Adrenal gland (tissue), 12 donors: ENCODE measurements around the gene PIEZO1. TPM values are rescaled to one million over a fixed set of nuclear protein-coding genes. Genes with fewer than 3 reads are reported as not detected.

Experiments
- DNase-seq, 7 donors: peaks; one replicate each; pipeline ENCODE4 v3.0.0-alpha.2; 2019 to 2020
- H3K27ac ChIP-seq, 5 donors: fragments of 200-600 bp; sonication (generic) in 4 of 5; 1 replicate in 3 of 5; 2 replicates in 2 of 5; pipeline versions ENCODE4 v1.5.1 to v1.8.0; 2016 to 2020; ENCODE audit warnings: mild to moderate bottlenecking in 1 of 5
- H3K27me3 ChIP-seq: fragments of 200-600 bp; 2 replicates; pipeline ENCODE4 v1.8.0; 2021
- H3K36me3 ChIP-seq, 2 donors: fragments of 200-600 bp; replicated peaks in 1 of 2; 1 replicate in 1 of 2; 2 replicates in 1 of 2; pipeline versions ENCODE4 v1.5.1 to v1.8.0; 2018 to 2022
- H3K4me1 ChIP-seq, 2 donors: fragments of 200-600 bp; replicated peaks in 1 of 2; 1 replicate in 1 of 2; 2 replicates in 1 of 2; pipeline versions ENCODE4 v1.5.1 to v1.8.0; 2018 to 2021
- H3K4me3 ChIP-seq, 4 donors: fragments of 200-600 bp; sonication (generic) in 3 of 4; one replicate each; pipeline ENCODE4 v1.5.1; 2016 to 2018
- H3K9me3 ChIP-seq, 3 donors: fragments of 200-600 bp; sonication (generic) in 1 of 3; replicated peaks in 1 of 3; 1 replicate in 2 of 3; 2 replicates in 1 of 3; pipeline versions ENCODE4 v1.5.1 to v1.8.0; 2016 to 2021
- POLR2A ChIP-seq, 2 donors: fragments of 450-650 bp; IDR thresholded peaks; one replicate each; pipeline ENCODE4 v1.6.1; 2017; ENCODE audit warnings: antibody characterized with exemption in 2 of 2, mild to moderate bottlenecking in 2 of 2, moderate library complexity in 1 of 2
- WGBS, 4 donors: extraction: QIAGEN DNeasy Blood & Tissue Kit in 2 of 4; methylation state at CpG; one replicate each; pipeline versions ENCODE4 v1.1.5 to v1.1.7; 2013 to 2017; 5-methylcytosine and 5-hydroxymethylcytosine counted together
- intact Hi-C, 2 donors: fragments of 100-400 bp; cut with DNase I; formaldehyde crosslinking; loops; one replicate each; pipeline versions ENCODE4 v1.14.1 to v1.15.0; 2022 to 2023
- polyA plus RNA-seq, 3 donors: library from polyadenylated mRNA; stranded (reverse); fragments of 200-250 nt in 2 of 3; fragments of 350-450 nt in 1 of 3; fragmentation: Illumina TruSeq in 1 of 3; extraction: RNeasy Lipid Tissue Mini Kit (QIAGEN cat#74804) in 1 of 3; gene quantifications; one replicate each; pipeline ENCODE4 v1.2.3, GENCODE V29; 2013 to 2014
- total RNA-seq, 9 donors: library from RNA; depleted of rRNA in 4 of 9; stranded (reverse); fragments of >200 nt in 4 of 9; fragments of 120-200 nt in 1 of 9; fragmentation: NEBNext Ultra II Directional in 1 of 9; extraction: Animal tissue kit (Norgen Biotek cat#: 25700) in 1 of 9; gene quantifications; one replicate each; pipeline versions ENCODE4 v1.1.0 to v1.2.4, GENCODE V29; 2013 to 2023
- TF ChIP-seq, protein P1 (sequence below), 6 experiments: fragments of 450-650 bp in 4 of 6; fragments of 200-600 bp in 2 of 6; sonication (generic) in 1 of 6; IDR thresholded peaks; 1 replicate in 5 of 6; 2 replicates in 1 of 6; pipeline versions ENCODE4 v1.5.1 to v1.8.0; 2016 to 2021; ENCODE audit warnings: antibody characterized with exemption in 6 of 6, mild to moderate bottlenecking in 2 of 6, moderate library complexity in 1 of 6
- donor health status: healthy with polysubstance abuse.
- donor health status: Bipolar disorder and iron deficiency.
- donor health status: DM: yes; HTN: yes; CAD: no.
- donor health status: DM: no; HTN: no; CAD: no.
- donor health status: DM: no; HTN: no; CAD: no.
- donor health status: DM: yes; HTN: yes; CAD: no.

PIEZO1 gene
- total and polyA plus RNA-seq, 12 donors = 7.9 to 327 (median 92.4) TPM

DNA sequence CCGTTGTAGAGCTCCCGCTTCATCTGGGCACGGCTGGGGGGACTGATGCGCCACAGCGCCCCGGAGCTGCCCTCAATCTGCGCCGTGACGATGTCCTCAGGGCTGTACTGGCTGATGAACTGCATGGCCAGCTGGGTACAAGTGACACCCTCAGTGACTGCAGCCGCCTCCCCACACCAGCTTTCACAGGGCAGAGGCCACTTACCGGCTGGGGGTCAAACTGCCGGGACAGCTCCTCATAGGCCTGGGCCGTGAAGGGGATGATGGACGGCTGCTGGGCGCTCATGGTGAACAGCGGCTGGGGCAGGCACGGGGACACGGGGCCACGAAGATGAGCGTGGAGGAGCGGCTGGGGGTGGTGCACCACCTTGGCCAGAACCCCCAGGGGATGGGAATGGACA lies 68.4 kb downstream of the PIEZO1 start:
- no peak for DNase-seq
- 94 to 99% (median 97%) methylated on average over 10 to 21 of the region's 21 CpGs for WGBS, 4 donors
- no peaks in the 10 kb centered on the region for H3K27me3 ChIP-seq
- H3K4me1 ChIP-seq = no peaks in the 10 kb centered on the region
- intact Hi-C loops = no loop called here
- no peak overlapping the region for H3K4me3 ChIP-seq
- H3K27ac ChIP-seq = no peak overlapping the region
- H3K36me3 ChIP-seq = peaks cover 0 to 78% of the 10 kb centered on the region in 2 donors
- H3K9me3 ChIP-seq = no peaks in the 10 kb centered on the region
- TF ChIP-seq, protein P1, sequence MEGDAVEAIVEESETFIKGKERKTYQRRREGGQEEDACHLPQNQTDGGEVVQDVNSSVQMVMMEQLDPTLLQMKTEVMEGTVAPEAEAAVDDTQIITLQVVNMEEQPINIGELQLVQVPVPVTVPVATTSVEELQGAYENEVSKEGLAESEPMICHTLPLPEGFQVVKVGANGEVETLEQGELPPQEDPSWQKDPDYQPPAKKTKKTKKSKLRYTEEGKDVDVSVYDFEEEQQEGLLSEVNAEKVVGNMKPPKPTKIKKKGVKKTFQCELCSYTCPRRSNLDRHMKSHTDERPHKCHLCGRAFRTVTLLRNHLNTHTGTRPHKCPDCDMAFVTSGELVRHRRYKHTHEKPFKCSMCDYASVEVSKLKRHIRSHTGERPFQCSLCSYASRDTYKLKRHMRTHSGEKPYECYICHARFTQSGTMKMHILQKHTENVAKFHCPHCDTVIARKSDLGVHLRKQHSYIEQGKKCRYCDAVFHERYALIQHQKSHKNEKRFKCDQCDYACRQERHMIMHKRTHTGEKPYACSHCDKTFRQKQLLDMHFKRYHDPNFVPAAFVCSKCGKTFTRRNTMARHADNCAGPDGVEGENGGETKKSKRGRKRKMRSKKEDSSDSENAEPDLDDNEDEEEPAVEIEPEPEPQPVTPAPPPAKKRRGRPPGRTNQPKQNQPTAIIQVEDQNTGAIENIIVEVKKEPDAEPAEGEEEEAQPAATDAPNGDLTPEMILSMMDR (IDR thresholded peaks at IDR 0.05) = no peak
- no peak for TF ChIP-seq POLR2A (IDR thresholded peaks at IDR 0.05)

DNA sequence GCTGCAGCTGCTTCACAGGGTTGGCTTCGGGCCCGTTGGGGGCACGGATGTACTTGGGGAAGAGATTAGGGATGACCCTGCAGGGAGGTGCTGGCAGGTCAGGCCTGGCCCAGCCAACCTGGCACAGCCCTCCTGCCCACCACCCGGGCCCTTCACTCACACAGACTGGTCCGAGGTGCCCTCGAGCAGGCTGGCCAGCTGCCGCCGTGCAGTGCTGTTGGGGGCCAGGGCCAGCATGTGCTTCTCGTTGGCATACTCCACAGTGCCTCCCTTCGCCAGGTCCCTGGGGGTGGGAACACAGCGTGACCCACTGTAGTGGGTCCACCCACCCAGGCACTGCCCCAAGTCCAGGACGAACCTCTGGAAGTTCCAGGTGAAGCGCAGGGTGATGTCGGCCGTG lies 68.8 kb downstream of the PIEZO1 start:
- H3K36me3 ChIP-seq = peaks cover 0 to 74% of the 10 kb centered on the region in 2 donors
- intact Hi-C loops = no loop called here
- H3K27ac ChIP-seq = no peak overlapping the region
- H3K9me3 ChIP-seq = no peaks in the 10 kb centered on the region
- TF ChIP-seq, protein P1 (IDR thresholded peaks at IDR 0.05) = no peak
- no peak for TF ChIP-seq POLR2A (IDR thresholded peaks at IDR 0.05)
- no peaks in the 10 kb centered on the region for H3K27me3 ChIP-seq
- H3K4me3 ChIP-seq = no peak overlapping the region
- no peaks in the 10 kb centered on the region for H3K4me1 ChIP-seq
- WGBS, 4 donors = 88 to 100% (median 96%) methylated on average over 3 to 15 of the region's 15 CpGs
- DNase-seq = no peak

DNA sequence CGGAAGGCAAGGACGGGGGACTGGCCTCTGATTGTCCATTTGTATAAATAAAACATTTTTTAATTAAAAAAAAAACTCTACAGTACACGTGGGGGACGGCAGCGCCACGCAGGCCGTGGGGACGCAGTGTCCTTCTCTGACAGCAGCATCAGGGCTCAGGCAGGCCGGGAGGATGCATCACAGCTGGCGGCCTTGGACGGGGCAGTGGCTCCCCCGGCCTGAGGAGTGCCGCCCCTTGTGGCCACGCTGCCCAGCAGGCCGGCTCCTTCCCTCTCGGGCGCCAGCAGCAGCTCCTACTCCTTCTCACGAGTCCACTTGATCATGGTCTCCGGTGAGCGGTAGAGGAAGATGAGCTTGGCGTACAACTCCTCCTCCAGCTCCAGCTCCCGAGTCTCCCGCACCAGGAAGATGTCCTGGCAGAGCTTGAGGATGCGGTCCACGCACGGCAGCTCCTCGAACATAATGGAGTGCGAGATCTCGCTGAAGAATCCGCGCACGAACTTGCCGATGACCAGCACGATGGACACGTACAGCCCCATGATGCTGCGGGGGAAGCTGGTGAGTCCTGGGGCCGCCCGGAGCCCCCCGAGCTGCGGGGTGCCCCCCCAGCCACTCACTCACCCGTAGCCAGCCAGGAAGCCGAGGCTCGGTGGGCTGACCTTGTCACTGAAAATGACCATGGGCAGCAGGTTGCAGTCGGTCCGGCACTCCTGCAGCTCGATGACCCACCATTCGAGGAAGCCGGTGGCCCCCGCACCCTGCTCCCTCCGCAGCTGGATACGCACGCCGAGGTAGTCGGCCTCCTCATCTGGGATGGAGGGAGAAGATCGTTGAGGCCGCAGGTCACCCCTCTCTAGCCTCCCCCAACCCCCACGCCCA lies 69.5 kb downstream of the PIEZO1 start:
- DNase-seq = no peak
- Histone ChIP-seq H3K36me3 (peaks cover 0 to 68% of the 10 kb centered on the region in 2 donors), H3K4me3 (no peak overlapping the region), H3K27ac (no peak overlapping the region), H3K9me3 (no peaks in the 10 kb centered on the region), H3K4me1 (no peaks in the 10 kb centered on the region), H3K27me3 (no peaks in the 10 kb centered on the region)
- intact Hi-C loops = no loop called here
- no peak for TF ChIP-seq POLR2A (IDR thresholded peaks at IDR 0.05)
- TF ChIP-seq, protein P1 (IDR thresholded peaks at IDR 0.05) = no peak
- 88 to 95% (median 90%) methylated on average over 17 to 57 of the region's 57 CpGs for WGBS, 4 donors

DNA sequence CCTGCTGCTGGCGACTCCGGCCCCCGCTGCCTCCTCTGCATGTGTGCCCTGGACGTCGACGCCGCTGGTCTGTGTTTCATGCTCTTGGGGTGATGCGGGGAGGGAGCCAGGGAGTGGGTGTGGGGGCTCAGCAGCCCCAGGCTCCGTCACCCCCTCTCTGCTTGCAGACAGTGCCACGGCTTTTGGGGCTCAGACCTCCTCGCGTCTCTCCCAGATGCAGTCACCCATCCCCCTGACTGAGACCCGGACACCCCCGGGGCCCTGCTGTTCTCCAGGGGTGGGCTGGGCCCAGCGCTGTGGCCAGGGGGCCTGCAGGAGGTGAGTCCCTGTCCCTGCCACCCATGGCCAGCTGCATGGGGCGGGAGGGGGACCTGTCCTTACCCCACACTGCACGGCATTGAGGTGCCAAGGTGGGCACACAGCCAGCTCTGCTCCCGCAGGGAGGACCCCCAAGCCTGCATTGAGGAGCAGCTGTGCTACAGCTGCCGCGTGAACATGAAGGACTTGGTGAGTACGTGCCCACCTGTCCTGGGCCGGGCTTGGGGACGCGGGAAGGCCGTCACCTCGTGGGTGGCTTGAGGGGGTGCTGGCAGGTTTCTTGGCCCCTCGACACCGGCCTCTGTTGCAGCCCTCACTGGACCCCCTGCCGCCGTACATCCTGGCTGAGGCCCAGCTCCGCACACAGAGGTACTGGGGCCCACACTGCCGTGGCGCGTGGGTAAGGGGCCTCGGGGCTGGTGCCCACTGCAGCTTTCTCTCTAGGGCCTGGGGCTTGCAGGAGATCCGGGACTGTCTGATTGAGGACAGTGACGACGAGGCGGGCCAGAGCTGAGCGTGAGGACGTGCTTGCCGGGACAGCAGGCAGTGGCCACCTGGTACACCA lies 70.4 kb downstream of the PIEZO1 start:
- intact Hi-C loops = no loop called here
- Histone ChIP-seq H3K36me3 (peaks cover 0 to 59% of the 10 kb centered on the region in 2 donors), H3K4me3 (no peak overlapping the region), H3K9me3 (no peaks in the 10 kb centered on the region), H3K4me1 (no peaks in the 10 kb centered on the region), H3K27me3 (no peaks in the 10 kb centered on the region), H3K27ac (no peak overlapping the region)
- no peak for DNase-seq
- WGBS, 4 donors = 88 to 91% (median 90%) methylated on average over 19 to 42 of the region's 42 CpGs
- TF ChIP-seq POLR2A (IDR thresholded peaks at IDR 0.05) = no peak
- TF ChIP-seq, protein P1 (IDR thresholded peaks at IDR 0.05) = no peak
